SK-N-MC (cell line): ENCODE results near the gene SDHAF3.

ENCODE experiments used
- EZH2 ChIP-seq: fragments of 200-600 bp; sonication (generic); IDR thresholded peaks from one replicate; pipeline ENCODE4 v1.6.1; 2017; ENCODE audit warnings: antibody characterized with exemption
- POLR2AphosphoS5 ChIP-seq: IDR thresholded peaks from 2 replicates; pipeline ENCODE4 v1.6.1; 2012; ENCODE audit warnings: mild to moderate bottlenecking, low read depth, low read length, borderline replicate concordance

GRCh38 chr7:97215556-97215955 lies 98.1 kb downstream of the SDHAF3 start:
- TF ChIP-seq EZH2 (no peak), POLR2AphosphoS5 (no peak)
